H9 (cell line): ENCODE results near the gene DGCR8. TPM values are rescaled to one million over a fixed set of nuclear protein-coding genes. Genes with fewer than 3 reads are reported as not detected.

Source experiments
- DNase-seq: peaks from one replicate; pipeline ENCODE4 v3.0.0-alpha.2; 2017
- H2AFZ ChIP-seq: one replicate; pipeline ENCODE4 v1.6.1; 2013; ENCODE audit warnings: mild to moderate bottlenecking, low read length, control low read depth, moderate library complexity
- H2AK5ac ChIP-seq: 2 replicates; pipeline ENCODE4 v1.6.1; 2013; ENCODE audit warnings: low read length, control low read depth, mixed read lengths; ENCODE audit not compliant: insufficient read length
- H2BK120ac ChIP-seq: one replicate; pipeline ENCODE4 v1.6.1; 2013; ENCODE audit warnings: low read depth, mild to moderate bottlenecking, low read length, control low read depth, inconsistent platforms; ENCODE audit not compliant: poor library complexity, severe bottlenecking
- H2BK12ac ChIP-seq: 2 replicates; pipeline ENCODE4 v1.6.1; 2013; ENCODE audit warnings: low read length, control low read depth, mixed read lengths, low read depth; ENCODE audit not compliant: insufficient read length
- H2BK15ac ChIP-seq: 2 replicates; pipeline ENCODE4 v1.6.1; 2013; ENCODE audit warnings: low read depth, low read length, control low read depth
- H2BK20ac ChIP-seq: one replicate; pipeline ENCODE4 v1.6.1; 2013; ENCODE audit warnings: low read depth, mild to moderate bottlenecking, low read length, control low read depth, inconsistent platforms; ENCODE audit not compliant: poor library complexity, severe bottlenecking
- H2BK5ac ChIP-seq: 2 replicates; pipeline ENCODE4 v1.6.1; 2013; ENCODE audit warnings: low read length, control low read depth, mixed read lengths; ENCODE audit not compliant: insufficient read length
- H3K14ac ChIP-seq: 2 replicates; pipeline ENCODE4 v1.6.1; 2013; ENCODE audit warnings: low read length, control low read depth; ENCODE audit not compliant: insufficient read depth
- H3K18ac ChIP-seq: 2 replicates; pipeline ENCODE4 v1.6.1; 2013; ENCODE audit warnings: low read depth, mild to moderate bottlenecking, mixed read lengths, low read length, control low read depth; ENCODE audit not compliant: insufficient read length
- H3K23ac ChIP-seq: 2 replicates; pipeline ENCODE4 v1.6.1; 2013; ENCODE audit warnings: low read length, control low read depth, mixed read lengths, low read depth; ENCODE audit not compliant: insufficient read length
- H3K23me2 ChIP-seq: 2 replicates; pipeline ENCODE4 v1.6.1; 2013; ENCODE audit warnings: low read depth, mild to moderate bottlenecking, mixed read lengths, low read length, control low read depth; ENCODE audit not compliant: insufficient read length, poor library complexity, severe bottlenecking
- H3K27ac ChIP-seq: 2 replicates; pipeline ENCODE4 v1.5.1; 2013; ENCODE audit warnings: low read length, control low read depth, mixed read lengths, low read depth; ENCODE audit not compliant: insufficient read length
- H3K27me3 ChIP-seq: 2 replicates; pipeline ENCODE4 v1.6.1; 2013; ENCODE audit warnings: low read length, control low read depth, inconsistent platforms; ENCODE audit not compliant: insufficient read depth
- H3K4ac ChIP-seq: 2 replicates; pipeline ENCODE4 v1.6.1; 2013; ENCODE audit warnings: low read depth, mild to moderate bottlenecking, control low read depth, inconsistent platforms, low read length, moderate library complexity
- H3K4me1 ChIP-seq: 2 replicates; pipeline ENCODE4 v1.6.1; 2013; ENCODE audit warnings: low read length, control low read depth, inconsistent platforms; ENCODE audit not compliant: insufficient read depth
- H3K4me2 ChIP-seq: 2 replicates; pipeline ENCODE4 v1.6.1; 2013; ENCODE audit warnings: low read length, control low read depth, mixed read lengths; ENCODE audit not compliant: insufficient read length, insufficient read depth
- H3K56ac ChIP-seq: 2 replicates; pipeline ENCODE4 v1.6.1; 2013; ENCODE audit warnings: low read depth, mild to moderate bottlenecking, mixed read lengths, low read length, control low read depth; ENCODE audit not compliant: insufficient read length
- H3K79me1 ChIP-seq: 2 replicates; pipeline ENCODE4 v1.6.1; 2013; ENCODE audit warnings: low read depth, mild to moderate bottlenecking, moderate library complexity, low read length, control low read depth, inconsistent platforms; ENCODE audit not compliant: insufficient read depth, poor library complexity, severe bottlenecking
- H3K79me2 ChIP-seq: 2 replicates; pipeline ENCODE4 v1.6.1; 2013; ENCODE audit warnings: low read length, control low read depth, inconsistent platforms; ENCODE audit not compliant: insufficient read depth
- H3K9ac ChIP-seq: 2 replicates; pipeline ENCODE4 v1.6.1; 2013; ENCODE audit warnings: low read length, control low read depth, mixed read lengths; ENCODE audit not compliant: insufficient read length; ENCODE audit errors: extremely low read depth
- H3K9me3 ChIP-seq: one replicate; pipeline ENCODE4 v1.6.1; 2013; ENCODE audit warnings: low read depth, low read length, inconsistent platforms; ENCODE audit not compliant: control insufficient read depth
- H3T11ph ChIP-seq: one replicate; pipeline ENCODE4 v1.6.1; 2013; ENCODE audit warnings: mild to moderate bottlenecking, low read length, control low read depth, inconsistent platforms
- H4K20me1 ChIP-seq: one replicate; pipeline ENCODE4 v1.6.1; 2013; ENCODE audit not compliant: control insufficient read depth, insufficient read length, insufficient read depth
- H4K5ac ChIP-seq: 2 replicates; pipeline ENCODE4 v1.6.1; 2013; ENCODE audit warnings: low read depth, mild to moderate bottlenecking, mixed read lengths, low read length, control low read depth; ENCODE audit not compliant: insufficient read length
- H4K8ac ChIP-seq: replicated peaks from 2 replicates; pipeline ENCODE4 v1.6.1; 2013; ENCODE audit warnings: low read length, control low read depth, mixed read lengths, low read depth; ENCODE audit not compliant: insufficient read length
- H4K91ac ChIP-seq: 2 replicates; pipeline ENCODE4 v1.6.1; 2013; ENCODE audit warnings: low read depth, mild to moderate bottlenecking, moderate library complexity, mixed read lengths, low read length, control low read depth; ENCODE audit not compliant: insufficient read length
- H3K27ac Mint-ChIP-seq, 3 experiments: 2 replicates in 2 of 3; 3 replicates in 1 of 3; pipeline ENCODE4 v1.8.0; 2020 to 2021; ENCODE audit warnings: mixed read lengths in 3 of 3, mild to moderate bottlenecking in 1 of 3, moderate library complexity in 1 of 3
- H3K27me3 Mint-ChIP-seq: 2 replicates; pipeline ENCODE4 v1.8.0; 2021; ENCODE audit warnings: low read depth, mild to moderate bottlenecking, moderate library complexity, mixed read lengths
- H3K36me3 Mint-ChIP-seq, 3 experiments: 2 replicates in 2 of 3; 3 replicates in 1 of 3; pipeline ENCODE4 v1.8.0; 2020 to 2021; ENCODE audit warnings: low read depth in 3 of 3, mixed read lengths in 3 of 3; ENCODE audit not compliant: insufficient read depth in 1 of 3
- H3K4me1 Mint-ChIP-seq, 2 experiments: 2 replicates each; pipeline ENCODE4 v1.8.0; 2020; ENCODE audit warnings: mixed read lengths in 2 of 2
- H3K4me3 Mint-ChIP-seq, 2 experiments: 2 replicates in 1 of 2; 3 replicates in 1 of 2; pipeline ENCODE4 v1.8.0; 2020 to 2021; ENCODE audit warnings: mild to moderate bottlenecking in 2 of 2, mixed read lengths in 2 of 2, moderate library complexity in 1 of 2
- H3K9me3 Mint-ChIP-seq, 2 experiments: 2 replicates in 1 of 2; 3 replicates in 1 of 2; pipeline ENCODE4 v1.8.0; 2020; ENCODE audit warnings: mild to moderate bottlenecking in 2 of 2, mixed read lengths in 2 of 2, moderate library complexity in 1 of 2
- WGBS: extraction: QIAGEN DNeasy Blood & Tissue Kit; methylation state at CpG from one replicate; pipeline ENCODE4 v1.1.7; 2013; ENCODE audit warnings: missing lambda C conversion rate, low lambda C conversion rate, mixed read lengths; ENCODE audit not compliant: insufficient read length; ENCODE audit errors: extremely low coverage; 5-methylcytosine and 5-hydroxymethylcytosine counted together
- total RNA-seq: library from RNA; stranded (reverse); gene quantifications from 2 replicates; pipeline ENCODE4 v1.2.1, GENCODE V29; 2021
- TF ChIP-seq, protein P1 (sequence below): fragments of 200-600 bp; sonication (generic); conservative IDR thresholded peaks from 3 replicates; pipeline ENCODE4 v1.8.0; 2021; ENCODE audit warnings: antibody characterized with exemption, mild to moderate bottlenecking

Gene DGCR8
- total RNA-seq, 1 experiment from 2014 or later: 74.5 TPM

DNA sequence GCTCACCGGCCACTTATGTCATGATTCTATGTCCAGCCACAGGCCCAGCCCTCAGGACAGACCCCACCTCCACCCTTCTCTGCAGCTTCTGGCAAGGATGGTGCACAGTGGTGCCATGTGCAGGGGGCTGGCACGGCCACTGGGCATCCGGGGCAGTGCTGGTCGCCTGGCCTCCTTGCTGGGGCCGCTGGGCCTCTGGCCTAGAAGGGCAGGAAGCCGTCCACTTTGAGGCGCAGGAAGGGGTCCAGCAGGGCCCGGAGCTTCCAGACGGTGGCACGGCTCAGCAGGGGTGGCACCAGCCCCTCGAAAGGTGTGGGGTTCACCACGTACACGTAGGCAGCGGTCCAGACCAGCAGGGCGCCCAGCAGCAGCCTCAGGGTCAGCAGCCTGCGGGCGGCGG, 68.4 kb downstream of the DGCR8 start:
- TF ChIP-seq, protein P1, sequence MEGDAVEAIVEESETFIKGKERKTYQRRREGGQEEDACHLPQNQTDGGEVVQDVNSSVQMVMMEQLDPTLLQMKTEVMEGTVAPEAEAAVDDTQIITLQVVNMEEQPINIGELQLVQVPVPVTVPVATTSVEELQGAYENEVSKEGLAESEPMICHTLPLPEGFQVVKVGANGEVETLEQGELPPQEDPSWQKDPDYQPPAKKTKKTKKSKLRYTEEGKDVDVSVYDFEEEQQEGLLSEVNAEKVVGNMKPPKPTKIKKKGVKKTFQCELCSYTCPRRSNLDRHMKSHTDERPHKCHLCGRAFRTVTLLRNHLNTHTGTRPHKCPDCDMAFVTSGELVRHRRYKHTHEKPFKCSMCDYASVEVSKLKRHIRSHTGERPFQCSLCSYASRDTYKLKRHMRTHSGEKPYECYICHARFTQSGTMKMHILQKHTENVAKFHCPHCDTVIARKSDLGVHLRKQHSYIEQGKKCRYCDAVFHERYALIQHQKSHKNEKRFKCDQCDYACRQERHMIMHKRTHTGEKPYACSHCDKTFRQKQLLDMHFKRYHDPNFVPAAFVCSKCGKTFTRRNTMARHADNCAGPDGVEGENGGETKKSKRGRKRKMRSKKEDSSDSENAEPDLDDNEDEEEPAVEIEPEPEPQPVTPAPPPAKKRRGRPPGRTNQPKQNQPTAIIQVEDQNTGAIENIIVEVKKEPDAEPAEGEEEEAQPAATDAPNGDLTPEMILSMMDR: no peak
- Histone ChIP-seq H3K27ac (no peak overlapping the region), H3K79me2 (no peaks in the 10 kb centered on the region), H3K9me3 (no peaks in the 10 kb centered on the region), H3K23ac (no peak overlapping the region), H3T11ph (no peak overlapping the region), H2BK20ac (no peak overlapping the region), H2AK5ac (no peak overlapping the region), H2BK120ac (no peak overlapping the region), H3K27me3 (no peaks in the 10 kb centered on the region), H3K56ac (no peak overlapping the region), H3K9ac (no peak overlapping the region), H4K8ac (no peak overlapping the region), H3K23me2 (no peaks in the 10 kb centered on the region), H3K79me1 (no peaks in the 10 kb centered on the region), H2BK15ac (no peak overlapping the region), H3K4me2 (no peak overlapping the region), H2BK12ac (no peak overlapping the region), H3K18ac (no peak overlapping the region), H4K20me1 (no peaks in the 10 kb centered on the region), H3K4ac (no peak overlapping the region), H3K4me1 (no peaks in the 10 kb centered on the region), H2BK5ac (no peak overlapping the region), H2AFZ (no peak overlapping the region), H4K5ac (no peak overlapping the region), H3K14ac (no peak overlapping the region; the same call in 1 of the 2 replicates), H4K91ac (no peak overlapping the region)
- no peak for DNase-seq
- no peaks in the 10 kb centered on the region for H3K4me1 Mint-ChIP-seq
- H3K27me3 Mint-ChIP-seq: no peaks in the 10 kb centered on the region
- H3K36me3 Mint-ChIP-seq: no peaks in the 10 kb centered on the region; a peak in 1 of 7 replicates
- WGBS: no CpG with 5 or more reads among the region's 18 CpGs
- H3K4me3 Mint-ChIP-seq: no peak overlapping the region
- peak overlapping the region in 1 of 3 experiments; percentile 55; a peak in 1 of 7 replicates for H3K27ac Mint-ChIP-seq
- no peaks in the 10 kb centered on the region; a peak in 1 of 5 replicates for H3K9me3 Mint-ChIP-seq
